HG02943 (cell line): ENCODE results near the gene ZNF236.

ENCODE experiments used
- ATAC-seq: cut with Tn5 transposase; IDR thresholded peaks from one replicate; pipeline ENCODE4 v1.9.1; 2021; ENCODE audit warnings: mild to moderate bottlenecking, low read depth, moderate library complexity; ENCODE audit not compliant: unreplicated experiment

ZNF236 gene

DNA sequence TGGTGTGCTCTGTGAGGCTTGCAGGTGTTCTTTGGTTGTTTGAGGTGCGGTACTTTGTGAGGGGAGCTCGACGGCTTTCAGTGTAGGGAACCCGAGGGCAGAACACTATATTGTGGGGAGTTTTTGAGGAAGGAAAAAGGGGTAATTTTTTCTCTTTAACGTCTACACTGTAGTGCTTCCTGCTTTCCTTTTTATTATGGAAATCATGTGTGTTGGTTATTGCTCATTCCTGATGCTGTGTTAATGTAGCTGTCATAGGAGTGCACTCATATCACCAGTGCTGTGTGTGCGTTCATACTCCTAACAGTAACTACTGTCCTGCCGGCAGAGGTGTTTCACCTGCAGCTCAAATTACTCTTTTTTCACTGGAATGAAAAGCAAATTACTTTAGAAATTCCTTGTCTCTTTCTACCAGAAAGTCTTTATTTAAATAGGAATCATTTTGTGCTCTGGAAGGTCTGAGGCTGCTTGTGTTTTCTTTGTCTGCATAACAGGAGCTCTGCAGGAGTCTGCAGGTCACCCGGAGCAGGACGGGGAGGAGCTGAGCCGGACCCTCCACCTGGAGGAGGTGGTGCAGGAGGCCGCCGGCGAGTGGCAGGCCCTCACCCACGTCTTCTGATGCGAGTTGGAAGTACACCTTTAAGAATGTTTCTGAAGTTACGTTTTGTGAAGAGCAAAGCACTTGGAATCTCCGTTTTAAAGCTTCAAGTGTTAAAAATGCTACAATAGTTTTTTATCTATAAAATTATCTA lies 145.5 kb downstream of the ZNF236 start:
- no peak for ATAC-seq

DNA sequence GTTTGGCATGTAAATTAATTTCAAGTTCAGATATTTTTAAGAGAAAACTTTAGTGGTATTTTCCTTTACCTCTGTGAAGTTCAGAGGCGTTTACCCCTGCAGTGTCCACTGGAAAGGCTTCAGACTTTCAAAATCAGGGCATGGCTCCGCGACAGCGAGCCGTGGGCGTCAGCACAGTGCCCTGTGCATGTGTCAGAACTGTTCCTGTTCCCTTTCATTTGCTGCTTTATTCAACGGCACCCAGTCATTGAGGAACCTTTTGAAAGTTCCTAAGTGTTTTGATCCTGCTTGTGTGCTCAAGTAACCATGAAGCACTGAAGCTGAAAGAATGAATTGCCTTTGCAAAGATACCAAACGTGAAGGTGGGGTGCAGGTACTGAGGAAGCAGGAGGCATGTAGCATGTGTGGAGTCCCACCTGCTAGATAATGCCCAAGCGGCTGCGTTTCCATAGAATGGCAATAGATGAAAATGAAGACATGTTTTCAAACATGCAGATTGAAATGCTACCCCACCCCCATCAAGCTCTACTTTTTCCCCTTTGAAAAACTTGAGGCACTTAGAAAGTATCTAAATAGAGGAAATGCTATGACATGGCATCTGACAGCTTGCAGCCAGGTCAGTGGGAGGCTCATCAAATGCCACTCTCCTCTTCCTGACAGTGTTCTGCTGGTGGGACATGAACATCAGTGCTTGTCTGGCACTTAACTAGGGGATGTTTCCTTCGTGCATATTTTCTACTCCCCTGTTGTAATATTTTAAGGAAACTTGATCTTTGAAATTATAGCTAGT lies 148.6 kb downstream of the ZNF236 start:
- no peak for ATAC-seq

DNA sequence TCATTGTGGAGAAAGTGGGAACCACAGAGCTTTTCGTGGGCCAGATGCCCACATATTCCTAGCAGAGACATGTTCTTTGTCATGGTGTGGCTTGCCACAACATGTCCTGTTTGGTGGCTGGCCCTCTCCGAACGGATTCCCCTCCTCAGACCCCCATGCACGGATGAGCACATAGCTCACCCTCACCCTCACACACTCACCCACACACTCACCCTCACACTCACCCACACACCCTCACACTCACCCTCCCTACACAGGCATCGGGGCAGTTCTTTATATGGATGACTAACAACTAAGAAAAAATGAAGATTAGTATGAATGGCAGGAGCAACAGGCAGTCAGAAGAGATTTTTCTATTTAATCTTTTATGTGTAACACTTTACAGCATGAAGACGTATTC lies 149.9 kb downstream of the ZNF236 start:
- no peak for ATAC-seq

DNA sequence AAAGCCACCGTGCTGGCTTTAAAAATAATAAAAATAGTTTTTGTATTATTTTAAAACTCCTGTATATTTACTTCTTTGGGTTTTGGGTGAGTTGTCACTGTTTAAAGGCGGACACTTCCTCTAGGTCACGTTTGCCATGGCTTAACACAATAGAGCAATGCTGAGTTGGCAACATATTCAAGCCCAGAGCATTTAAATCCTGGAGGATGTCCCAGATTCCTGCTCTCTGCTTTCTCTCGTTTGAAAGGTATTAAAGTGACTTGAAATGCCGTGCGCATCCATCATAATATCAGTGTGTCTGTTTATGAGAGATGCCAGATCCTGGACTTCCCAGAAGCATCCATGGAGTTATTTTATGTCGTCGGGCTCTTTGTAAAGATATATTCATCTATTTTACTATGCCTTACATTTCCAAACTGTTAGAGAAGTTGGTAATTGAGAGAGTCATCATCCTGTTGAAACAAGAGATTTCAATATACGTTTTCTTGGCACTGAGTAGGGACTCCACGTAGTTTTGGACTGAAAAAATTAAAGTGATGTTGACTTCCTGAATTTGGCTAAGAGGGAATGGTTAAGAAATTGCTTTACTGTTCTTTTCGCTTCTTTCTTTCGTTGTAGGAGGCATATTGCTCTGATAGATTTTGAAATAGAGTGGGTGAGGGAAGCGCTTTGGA lies 150.6 kb downstream of the ZNF236 start:
- ATAC-seq, result no peak

DNA sequence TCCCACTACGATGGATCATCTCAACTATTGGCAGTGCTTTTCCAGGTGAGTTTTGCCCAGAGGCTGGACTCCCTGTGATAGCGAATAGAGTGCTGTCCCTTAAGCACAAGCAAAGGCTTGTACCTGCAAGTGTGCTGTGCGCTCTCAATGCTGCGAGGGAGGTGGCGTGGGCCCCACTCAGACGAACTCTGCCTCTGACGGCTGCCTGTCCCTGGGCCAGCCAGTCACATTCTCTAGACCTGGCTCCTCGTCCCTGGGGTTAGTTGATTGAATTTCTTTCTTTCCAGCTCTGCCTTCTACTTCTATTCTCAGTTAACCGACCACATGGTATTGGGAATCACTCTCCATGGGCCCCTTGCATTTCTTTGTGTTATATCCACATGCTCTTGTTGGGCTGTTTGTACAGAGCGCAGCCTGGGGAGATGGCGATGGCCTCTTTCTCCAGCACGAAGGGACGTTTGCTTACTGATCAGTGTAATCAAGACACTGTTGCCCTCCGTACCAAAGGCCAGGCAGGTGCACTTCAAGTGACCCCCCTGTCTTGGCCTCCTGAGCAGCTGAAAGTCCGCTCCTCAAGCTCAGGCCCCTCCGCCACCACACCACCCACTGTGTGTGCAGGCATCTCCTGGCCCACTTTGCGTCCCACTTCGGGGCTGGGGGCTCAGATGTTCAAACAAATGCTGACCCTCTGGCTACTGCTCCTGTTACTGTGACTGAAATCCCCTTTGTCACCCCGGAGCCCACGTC lies 151.3 kb downstream of the ZNF236 start:
- ATAC-seq, result no peak

DNA sequence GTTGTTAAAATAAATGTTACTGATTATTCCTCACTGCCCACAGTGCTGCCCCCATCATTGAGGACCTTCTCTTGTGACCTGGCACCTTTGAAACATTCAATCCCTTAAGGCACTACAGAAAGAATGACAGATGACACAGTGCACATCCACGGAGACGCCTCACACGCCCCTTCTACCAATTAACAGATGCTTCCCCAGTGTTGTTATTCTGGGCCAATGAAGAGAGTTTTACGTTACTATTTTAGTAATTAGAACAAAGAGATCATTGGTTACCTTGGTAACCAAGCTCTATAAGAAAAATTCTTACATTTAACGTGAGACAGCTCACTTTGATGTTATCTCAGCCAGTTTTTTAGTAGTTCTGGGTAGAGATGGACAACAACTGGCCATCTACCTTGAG lies 152.0 kb downstream of the ZNF236 start:
- no peak for ATAC-seq

DNA sequence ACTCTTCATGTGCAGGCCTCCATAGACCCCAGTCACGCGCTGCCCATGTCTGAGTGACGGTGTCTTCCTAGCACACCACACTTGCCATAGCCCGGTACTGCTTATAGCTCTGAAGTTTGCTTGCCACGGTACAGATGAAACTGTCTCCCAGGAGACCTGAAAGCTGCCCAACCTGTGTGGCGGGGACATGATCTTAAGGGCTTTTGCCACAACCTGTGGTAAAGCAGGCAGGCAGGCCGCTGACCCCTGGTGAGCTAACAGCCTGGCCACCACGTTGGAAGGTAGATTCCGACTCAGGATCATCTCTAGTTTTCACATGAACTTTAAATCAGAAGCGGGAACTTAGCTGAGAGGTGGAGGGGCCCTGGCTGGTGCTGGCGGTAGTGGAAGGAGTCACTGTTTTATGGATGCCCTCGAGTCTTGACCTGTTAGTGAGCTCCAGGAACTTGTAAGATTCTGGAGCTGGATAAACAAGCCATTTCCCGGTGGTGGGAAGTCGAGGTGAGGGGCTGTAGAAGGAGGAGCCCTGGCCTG lies 153.3 kb downstream of the ZNF236 start:
- ATAC-seq, result no peak

DNA sequence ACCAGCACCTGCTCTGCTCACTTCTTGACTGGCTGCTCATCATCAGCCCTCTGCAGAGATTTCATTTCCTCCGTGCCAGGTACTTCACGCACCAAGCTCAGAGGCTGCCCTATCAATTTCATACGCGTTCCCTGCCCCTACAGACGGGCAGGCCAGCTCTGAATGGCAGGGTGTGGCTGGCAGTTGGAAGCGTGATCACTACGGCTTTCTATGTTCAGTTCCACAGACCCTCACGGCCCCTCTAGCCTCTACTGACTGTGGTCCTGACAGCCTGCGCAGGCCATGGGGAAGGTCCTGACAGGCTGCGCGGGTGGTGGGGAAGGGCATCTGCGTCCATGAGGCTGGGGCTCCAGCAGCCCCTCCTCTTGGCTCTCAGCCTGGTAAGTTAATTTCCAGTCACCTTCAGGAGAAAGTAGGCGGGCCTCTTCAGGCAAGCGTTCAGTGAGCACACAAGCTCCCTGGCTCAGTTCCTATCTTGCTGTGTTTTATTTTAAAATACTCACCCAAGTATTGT lies 154.8 kb downstream of the ZNF236 start:
- no peak for ATAC-seq

DNA sequence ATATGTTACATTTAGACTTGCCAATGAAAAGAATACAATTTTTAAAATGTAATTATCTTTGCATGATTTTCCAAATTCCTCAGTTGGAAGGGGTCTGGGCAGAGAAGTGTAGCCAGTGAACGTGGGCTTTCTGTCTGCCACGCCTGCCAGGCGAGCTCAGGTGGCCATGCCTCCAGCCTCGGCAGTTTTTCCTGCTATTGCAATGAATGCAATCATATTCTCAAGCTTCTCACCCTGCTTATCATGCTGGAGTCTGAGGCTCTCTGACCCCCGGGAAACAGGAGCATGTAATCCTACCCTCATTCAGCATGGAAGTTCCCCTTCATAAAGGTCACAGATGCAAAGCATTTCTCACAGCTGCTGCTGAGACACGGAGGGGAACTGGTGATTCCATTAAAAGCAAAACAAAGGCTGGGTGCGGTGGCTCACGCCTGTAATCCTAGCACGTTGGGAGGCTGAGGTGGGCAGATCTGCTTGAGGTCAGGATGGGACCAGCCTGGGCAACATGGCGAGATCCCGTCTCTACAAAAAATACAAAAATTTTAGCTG lies 155.4 kb downstream of the ZNF236 start:
- no peak for ATAC-seq

DNA sequence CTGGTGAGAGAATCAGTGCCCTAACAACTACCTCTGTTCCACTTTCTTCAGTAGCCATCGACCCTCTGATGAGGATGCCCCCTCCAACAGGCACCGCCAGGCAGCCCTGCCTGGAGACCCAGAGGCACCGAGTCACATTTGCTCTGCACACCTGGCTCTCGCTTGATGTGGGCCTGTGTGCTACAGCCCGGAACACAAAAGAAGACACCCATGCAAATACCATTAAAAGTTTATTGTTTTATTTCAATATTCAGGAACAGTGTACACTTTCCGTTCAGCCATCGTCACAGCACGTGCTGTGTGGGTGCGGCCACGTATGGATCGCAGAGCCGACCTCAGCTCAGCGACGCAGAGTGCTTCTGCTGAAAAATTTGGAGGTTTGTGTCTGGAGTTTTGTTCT lies 156.3 kb downstream of the ZNF236 start:
- ATAC-seq, result no peak

DNA sequence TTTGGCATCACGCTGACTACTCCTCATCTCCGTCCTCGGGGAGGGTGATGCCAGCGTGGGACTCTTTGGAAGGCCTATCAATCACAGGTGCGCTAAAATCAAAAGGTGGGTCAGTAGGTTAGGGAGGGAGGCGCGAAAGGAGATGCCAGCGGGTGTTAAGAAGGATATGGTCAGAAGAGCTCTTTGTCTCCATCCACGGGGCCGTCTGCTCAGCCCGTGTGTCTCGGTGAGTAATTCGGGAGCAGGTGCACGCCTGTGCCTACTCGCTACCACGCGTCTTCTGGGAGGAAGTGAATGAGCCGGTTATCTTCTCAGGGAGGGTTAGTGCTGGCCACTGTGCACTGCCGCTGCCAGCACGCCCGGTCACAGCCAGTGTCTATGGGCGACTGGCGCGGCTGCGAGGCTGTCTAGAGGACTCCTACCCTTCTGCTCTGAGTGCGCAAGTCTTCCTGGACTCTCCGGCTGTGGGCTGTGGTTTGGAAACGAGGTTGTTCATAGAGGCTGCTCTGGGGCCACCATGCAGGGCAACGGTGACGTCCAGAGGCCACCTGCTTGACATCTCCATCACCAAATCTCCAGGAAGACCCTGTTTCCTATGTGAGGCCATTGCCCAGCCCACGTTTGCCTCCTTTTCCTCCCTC lies 156.9 kb downstream of the ZNF236 start:
- no peak for ATAC-seq

DNA sequence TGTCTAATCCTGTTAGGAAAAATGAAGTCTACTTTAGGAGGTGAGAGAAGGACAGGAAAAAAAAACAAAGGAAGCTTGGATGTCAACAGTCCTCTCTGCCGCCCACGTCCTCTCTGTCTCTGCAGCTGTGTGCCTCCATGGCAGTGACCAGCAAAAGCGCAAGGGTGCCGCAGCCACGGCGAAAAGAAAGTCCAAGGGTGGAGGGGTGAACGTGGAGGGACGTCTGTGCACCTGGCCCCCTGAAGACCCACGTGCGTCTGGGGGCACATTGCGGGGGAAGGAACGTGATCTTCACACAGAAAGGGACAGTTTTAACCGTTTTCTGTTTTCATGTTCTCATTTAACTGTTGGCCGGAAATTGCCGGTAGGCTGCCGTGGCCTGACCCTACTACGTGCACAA lies 157.5 kb downstream of the ZNF236 start:
- ATAC-seq, result no peak

DNA sequence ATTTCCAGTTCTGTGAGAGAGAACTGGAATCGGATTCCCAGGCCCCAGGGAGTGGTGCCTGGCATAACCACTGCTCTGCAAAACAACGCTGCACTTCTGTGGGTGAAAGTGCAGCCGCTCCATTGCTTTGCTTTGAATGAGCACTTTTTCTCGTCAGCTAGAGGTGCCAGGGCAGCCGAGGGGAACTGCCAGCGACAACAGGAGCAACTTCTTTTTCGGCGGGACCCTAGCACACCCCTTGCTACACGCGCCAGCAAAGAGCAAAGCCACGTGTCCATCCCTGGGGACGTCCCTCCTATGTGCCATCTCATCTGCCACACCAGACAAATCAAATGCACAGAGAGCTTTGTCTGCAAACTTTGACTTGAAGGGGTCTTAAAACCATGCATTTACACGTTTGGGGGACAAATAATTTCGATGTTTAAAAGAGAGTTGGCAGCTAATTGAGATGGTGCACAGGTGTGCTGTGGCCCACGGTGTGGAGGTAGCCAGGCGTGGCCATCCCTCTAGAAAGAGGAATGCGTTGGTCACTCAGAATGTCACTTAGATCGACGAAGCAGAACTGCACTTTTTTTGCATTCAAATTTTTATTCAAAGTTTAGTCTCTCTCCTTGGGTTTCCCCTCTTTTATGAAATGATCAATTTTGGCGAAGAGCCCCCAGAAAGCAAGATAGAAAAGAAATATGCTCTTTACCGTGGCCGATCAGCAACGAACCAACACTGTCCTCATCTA lies 158.5 kb downstream of the ZNF236 start:
- peak; percentile 38 for ATAC-seq

DNA sequence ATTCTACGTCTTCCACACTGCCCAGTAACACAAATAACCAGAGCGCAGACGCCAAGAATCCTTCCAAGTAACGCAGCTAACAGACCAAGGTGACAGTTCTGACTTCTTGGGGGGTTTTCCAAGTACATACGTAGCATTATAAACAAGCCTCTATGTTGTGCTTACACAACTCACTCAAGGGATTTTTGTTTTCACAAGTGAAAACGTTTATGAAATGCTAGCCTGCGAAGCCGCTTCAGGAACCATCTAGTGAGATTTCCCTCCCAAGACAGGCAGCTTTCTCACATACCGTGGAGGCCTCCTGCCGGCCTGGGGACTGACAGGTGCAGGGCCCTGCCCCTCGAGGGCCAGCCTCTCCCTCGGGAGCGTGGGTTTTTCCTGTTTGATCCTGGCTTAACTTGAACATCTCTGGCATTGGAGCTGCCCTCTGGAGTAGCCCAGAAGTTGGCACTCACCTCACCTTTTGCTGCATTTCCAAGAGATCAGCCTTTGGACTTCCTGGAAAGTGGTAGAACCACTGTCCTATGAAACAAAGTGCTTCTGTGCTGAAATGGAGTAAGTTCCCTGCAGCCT lies 159.1 kb downstream of the ZNF236 start:
- peak; percentile 41 for ATAC-seq

DNA sequence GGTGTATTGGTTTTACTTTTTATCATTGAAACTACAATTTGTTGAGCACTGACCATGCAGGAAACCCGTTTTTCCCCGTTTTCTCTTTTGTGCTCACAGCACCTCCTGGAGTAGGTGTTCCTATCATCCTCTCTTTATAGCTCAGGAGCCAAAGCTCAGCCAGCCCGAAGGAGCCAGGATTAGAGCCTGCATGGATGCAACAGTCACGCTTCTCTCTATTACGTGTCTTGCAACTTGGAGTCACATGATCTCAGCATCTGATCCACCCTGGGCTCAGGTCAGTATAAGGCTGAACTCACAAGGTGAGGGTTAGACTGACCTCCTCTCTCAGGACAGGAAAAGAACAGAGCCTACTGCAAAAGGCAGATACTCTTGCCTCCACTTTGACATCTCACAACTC lies 159.7 kb downstream of the ZNF236 start:
- no peak for ATAC-seq

DNA sequence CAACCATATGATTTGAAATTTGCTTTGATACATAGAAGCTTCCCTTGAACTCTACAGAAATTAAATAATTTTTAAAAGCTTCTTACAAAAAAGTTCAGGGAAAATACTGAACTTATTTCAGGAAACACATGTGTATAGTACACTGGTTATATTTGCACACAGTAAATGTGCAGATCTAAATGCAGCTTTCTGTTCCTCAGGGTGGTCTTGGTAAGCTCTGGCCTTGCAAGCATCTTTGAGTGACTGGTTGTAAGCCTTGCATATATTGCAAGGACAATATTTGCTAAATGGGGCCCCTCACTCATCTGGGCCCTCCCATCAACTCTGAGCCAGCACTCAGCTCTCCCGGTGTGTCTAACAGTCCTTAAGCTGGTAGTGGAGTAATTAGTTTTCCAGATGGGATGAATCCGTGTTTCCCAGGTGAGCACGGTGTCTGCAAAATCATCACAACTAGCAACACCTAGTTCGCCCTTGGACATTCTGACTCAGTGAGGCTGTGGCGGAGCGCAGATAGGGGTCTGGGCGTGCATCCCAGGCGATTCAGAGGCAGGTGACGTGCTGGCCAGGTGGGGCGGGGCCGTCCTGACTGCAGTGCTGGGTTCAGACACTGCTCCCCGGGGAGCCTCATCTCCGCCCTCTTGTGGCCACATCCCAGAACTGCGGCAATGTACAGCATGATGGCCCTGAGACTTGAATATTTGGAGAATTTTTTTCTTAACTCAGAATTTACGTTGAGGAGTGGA lies 160.7 kb downstream of the ZNF236 start:
- peak; percentile 73 for ATAC-seq

DNA sequence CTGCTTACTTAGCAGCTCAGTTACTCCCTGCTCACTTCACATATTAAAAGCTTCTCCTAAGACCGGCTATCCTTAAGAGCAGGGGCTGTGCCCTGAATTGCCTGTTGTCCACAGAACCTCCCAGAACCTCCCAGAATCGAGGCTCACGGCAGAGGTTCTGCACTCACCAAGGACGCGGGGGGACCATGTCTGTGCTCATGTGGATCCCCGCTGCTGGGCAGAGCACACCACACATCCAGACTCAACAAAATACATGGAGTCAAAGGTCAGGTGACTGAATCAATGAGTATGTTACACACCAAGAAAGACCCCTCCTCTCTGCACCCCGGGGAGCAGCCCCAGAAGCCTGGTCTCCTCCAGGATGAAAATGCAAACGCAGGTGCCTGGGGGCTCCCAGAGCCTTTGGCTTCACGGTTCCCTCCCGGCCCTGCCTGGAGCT lies 161.3 kb downstream of the ZNF236 start:
- ATAC-seq, result no peak
